ENCODE results near the gene GOLGA8M. TPM values are rescaled to one million over a fixed set of nuclear protein-coding genes. Genes with fewer than 3 reads are reported as not detected.

The GOLGA8M gene
- total and polyA plus RNA-seq, 7 experiments from 2014 or later = 0.53 to 14.9 (median 5.1) TPM; not detected in 1

Other genes with a start within 250 kb of the GOLGA8M start
- gene GOLGA8G, start 179.4 kb downstream of the GOLGA8M start, total RNA-seq = not detected
- gene GOLGA8G, start 179.4 kb downstream of the GOLGA8M start, polyA plus RNA-seq = not detected
- gene GOLGA6L25, start 158.9 kb downstream of the GOLGA8M start, total RNA-seq = not detected
- not detected for gene GOLGA6L25, start 158.9 kb downstream of the GOLGA8M start, polyA plus RNA-seq
- gene GOLGA6L7, start 136.2 kb upstream of the GOLGA8M start, total RNA-seq = not detected
- gene GOLGA6L7, start 136.2 kb upstream of the GOLGA8M start, polyA plus RNA-seq = not detected
- 100 to 1,000 TPM in 3 of 5 experiments, 10 to 100 TPM in 1, 1 to 10 TPM in 1; 7.7 to 139 (median 110) TPM for gene APBA2, start 173.6 kb upstream of the GOLGA8M start, total RNA-seq
- gene APBA2, start 173.6 kb upstream of the GOLGA8M start, polyA plus RNA-seq = 100 to 1,000 TPM in 1 of 2 donors, 10 to 100 TPM in 1; 59.7 to 113 TPM

All from naive thymus-derived CD4-positive, alpha-beta T cell (primary cell).